ENCODE measurements around the gene PCDHGB3.
"Not testable (repeated sequence)": the region's sequence is repeated elsewhere in the genome, so short reads cannot be mapped to it uniquely, and the experiment has no call there.

Gene PCDHGB3

DNA sequence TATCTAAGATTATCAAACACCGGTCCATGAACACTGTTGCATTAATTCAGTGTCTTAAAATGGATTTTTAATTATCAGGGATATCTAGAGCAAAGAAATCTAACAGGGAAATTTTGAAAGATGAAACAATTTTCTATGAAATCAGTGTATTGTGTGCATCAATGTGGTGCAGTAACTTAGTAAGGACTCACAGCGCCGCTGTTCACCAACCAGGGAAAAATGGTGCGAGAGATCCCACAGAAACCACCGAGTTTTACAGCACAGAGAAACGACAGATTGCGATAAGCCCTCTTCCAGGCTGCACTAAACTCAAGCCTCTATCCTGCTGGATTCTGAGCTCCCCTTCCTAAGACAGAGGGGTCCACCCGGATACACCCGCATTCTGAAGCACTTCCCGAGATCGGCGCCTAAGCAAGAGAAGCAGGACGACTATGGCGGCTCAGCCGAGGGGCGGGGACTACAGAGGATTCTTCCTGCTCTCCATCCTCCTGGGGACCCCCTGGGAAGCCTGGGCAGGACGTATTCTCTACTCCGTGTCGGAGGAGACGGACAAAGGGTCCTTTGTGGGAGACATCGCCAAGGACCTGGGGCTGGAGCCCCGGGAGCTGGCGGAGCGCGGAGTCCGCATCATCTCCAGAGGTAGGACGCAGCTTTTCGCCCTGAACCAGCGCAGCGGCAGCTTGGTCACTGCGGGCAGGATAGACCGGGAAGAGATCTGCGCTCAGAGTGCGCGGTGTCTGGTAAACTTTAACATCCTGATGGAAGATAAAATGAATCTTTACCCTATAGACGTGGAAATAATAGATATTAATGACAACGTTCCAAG is 12.6 kb downstream of the PCDHGB3 start, which contains the start of gene PCDHGA7:
PCDHGA7 (plus strand) TSS at position 274 of the 826 bp plus-strand sequence; CDS start at position 432, 158 bp downstream.
- Histone ChIP-seq H3K36me3 (ENCODE audit: control insufficient read depth, insufficient read depth, low read length) (no peaks in the 10 kb centered on the region), H3K4me3 (replicated peaks; ENCODE audit: low read depth, low read length) (no peak within 1 kb of the TSS), H3K27me3 (replicated peaks; ENCODE audit: control insufficient read depth, insufficient read depth, low read length) (no peaks in the 10 kb centered on the region)
- TF ChIP-seq, protein P1, sequence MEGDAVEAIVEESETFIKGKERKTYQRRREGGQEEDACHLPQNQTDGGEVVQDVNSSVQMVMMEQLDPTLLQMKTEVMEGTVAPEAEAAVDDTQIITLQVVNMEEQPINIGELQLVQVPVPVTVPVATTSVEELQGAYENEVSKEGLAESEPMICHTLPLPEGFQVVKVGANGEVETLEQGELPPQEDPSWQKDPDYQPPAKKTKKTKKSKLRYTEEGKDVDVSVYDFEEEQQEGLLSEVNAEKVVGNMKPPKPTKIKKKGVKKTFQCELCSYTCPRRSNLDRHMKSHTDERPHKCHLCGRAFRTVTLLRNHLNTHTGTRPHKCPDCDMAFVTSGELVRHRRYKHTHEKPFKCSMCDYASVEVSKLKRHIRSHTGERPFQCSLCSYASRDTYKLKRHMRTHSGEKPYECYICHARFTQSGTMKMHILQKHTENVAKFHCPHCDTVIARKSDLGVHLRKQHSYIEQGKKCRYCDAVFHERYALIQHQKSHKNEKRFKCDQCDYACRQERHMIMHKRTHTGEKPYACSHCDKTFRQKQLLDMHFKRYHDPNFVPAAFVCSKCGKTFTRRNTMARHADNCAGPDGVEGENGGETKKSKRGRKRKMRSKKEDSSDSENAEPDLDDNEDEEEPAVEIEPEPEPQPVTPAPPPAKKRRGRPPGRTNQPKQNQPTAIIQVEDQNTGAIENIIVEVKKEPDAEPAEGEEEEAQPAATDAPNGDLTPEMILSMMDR (IDR thresholded peaks at IDR 0.05; ENCODE audit: insufficient read depth, low read length, poor library complexity, severe bottlenecking) = no peak
- DNase-seq (ENCODE audit: extremely low read depth, insufficient read length) = no peak

DNA sequence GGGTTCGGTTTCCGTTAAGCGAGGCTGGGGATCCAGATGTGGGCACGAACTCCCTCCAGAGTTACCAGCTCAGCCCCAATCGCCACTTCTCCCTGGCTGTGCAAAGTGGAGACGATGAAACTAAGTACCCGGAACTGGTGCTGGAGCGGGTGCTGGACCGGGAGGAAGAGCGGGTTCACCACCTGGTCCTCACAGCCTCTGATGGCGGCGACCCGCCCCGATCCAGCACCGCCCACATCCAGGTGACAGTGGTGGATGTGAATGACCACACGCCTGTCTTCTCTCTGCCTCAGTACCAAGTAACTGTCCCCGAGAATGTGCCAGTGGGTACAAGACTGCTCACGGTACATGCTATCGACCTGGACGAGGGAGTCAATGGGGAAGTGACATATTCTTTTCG is 13.3 kb downstream of the PCDHGB3 start:
- DNase-seq (ENCODE audit: extremely low read depth, insufficient read length) = no peak
- no peaks in the 10 kb centered on the region for H3K27me3 ChIP-seq (replicated peaks; ENCODE audit: control insufficient read depth, insufficient read depth, low read length)
- TF ChIP-seq, protein P1 (IDR thresholded peaks at IDR 0.05; ENCODE audit: insufficient read depth, low read length, poor library complexity, severe bottlenecking) = no peak
- no peak overlapping the region for H3K4me3 ChIP-seq (replicated peaks; ENCODE audit: low read depth, low read length)
- H3K36me3 ChIP-seq (ENCODE audit: control insufficient read depth, insufficient read depth, low read length) = no peaks in the 10 kb centered on the region

DNA sequence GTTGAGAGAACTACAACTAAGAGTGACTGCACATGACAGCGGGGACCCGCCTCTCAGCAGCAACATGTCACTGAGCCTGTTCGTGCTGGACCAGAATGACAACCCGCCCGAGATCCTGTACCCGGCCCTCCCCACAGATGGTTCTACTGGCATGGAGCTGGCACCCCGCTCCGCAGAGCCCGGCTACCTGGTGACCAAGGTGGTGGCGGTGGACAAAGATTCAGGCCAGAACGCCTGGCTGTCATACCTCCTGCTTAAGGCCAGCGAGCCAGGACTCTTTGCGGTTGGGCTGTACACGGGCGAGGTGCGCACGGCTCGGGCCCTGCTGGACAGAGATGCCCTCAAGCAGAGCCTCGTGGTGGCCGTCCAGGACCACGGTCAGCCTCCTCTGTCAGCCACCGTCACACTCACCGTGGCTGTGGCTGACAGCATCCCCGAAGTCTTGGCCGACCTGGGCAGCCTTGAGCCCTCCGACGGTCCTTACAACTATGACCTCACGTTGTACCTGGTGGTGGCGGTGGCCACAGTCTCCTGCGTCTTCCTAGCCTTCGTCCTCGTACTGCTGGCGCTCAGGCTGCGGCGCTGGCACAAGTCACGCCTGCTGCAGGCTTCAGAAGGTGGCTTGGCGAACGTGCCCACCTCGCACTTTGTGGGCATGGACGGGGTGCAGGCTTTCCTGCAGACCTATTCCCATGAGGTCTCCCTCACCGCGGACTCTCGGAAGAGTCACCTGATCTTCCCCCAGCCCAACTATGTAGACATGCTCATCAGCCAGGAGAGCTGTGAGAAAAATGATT is 14.6 kb downstream of the PCDHGB3 start:
- no peaks in the 10 kb centered on the region for H3K36me3 ChIP-seq (ENCODE audit: control insufficient read depth, insufficient read depth, low read length)
- H3K27me3 ChIP-seq (replicated peaks; ENCODE audit: control insufficient read depth, insufficient read depth, low read length) = no peaks in the 10 kb centered on the region
- DNase-seq (ENCODE audit: extremely low read depth, insufficient read length) = no peak
- TF ChIP-seq, protein P1 (IDR thresholded peaks at IDR 0.05; ENCODE audit: insufficient read depth, low read length, poor library complexity, severe bottlenecking) = no peak
- H3K4me3 ChIP-seq (replicated peaks; ENCODE audit: low read depth, low read length) = no peak overlapping the region

DNA sequence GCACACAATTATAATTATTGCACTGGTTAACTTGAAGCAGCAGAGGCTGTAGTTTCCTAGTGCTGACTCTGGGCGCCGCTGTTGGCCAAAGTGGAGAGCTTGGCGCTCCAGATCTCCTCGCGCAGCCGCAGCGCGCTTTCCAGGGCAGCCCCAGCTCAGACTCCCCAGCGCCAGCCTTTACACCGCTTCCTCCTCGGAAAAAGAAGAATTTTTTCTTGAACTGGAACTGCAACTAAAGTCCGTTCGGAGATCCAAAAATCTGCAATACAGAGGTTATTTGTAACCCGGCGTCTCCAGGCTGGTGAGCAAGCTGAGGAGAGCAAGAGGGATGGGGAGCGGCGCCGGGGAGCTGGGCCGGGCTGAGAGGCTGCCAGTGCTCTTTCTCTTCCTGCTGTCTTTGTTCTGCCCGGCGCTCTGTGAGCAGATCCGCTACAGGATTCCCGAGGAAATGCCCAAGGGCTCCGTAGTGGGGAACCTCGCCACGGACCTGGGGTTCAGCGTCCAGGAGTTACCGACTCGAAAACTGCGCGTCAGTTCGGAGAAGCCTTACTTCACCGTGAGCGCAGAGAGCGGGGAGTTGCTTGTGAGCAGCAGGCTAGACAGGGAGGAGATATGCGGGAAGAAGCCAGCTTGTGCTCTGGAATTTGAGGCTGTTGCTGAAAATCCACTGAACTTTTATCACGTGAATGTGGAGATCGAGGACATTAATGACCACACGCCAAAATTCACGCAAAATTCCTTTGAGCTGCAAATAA is 17.7 kb downstream of the PCDHGB3 start, which contains the start of gene PCDHGB4:
PCDHGB4 (plus strand) TSS at position 142 of the 755 bp plus-strand sequence; CDS start at position 329, 187 bp downstream.
- H3K36me3 ChIP-seq (ENCODE audit: control insufficient read depth, insufficient read depth, low read length); H3K4me3 ChIP-seq (replicated peaks; ENCODE audit: low read depth, low read length); H3K27me3 ChIP-seq (replicated peaks; ENCODE audit: control insufficient read depth, insufficient read depth, low read length); DNase-seq (ENCODE audit: extremely low read depth, insufficient read length): not testable (repeated sequence)

DNA sequence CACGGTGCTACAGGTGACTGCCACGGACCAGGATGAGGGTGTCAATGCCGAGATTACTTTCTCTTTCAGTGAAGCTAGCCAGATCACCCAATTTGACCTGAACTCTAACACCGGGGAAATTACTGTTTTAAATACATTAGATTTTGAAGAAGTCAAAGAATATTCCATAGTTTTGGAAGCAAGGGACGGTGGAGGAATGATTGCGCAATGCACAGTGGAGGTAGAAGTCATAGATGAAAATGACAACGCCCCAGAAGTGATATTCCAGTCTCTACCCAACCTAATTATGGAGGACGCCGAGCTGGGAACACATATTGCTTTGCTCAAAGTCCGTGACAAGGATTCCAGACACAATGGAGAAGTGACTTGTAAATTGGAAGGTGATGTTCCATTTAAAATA is 18.6 kb downstream of the PCDHGB3 start:
- H3K4me3 ChIP-seq (replicated peaks; ENCODE audit: low read depth, low read length) = no peak overlapping the region
- no peak for DNase-seq (ENCODE audit: extremely low read depth, insufficient read length)
- H3K36me3 ChIP-seq (ENCODE audit: control insufficient read depth, insufficient read depth, low read length) = no peaks in the 10 kb centered on the region
- TF ChIP-seq, protein P1 (IDR thresholded peaks at IDR 0.05; ENCODE audit: insufficient read depth, low read length, poor library complexity, severe bottlenecking) = no peak
- H3K27me3 ChIP-seq (replicated peaks; ENCODE audit: control insufficient read depth, insufficient read depth, low read length) = no peaks in the 10 kb centered on the region

Data from GM06990 (cell line).